NK-92 (cell line): Measurements from ENCODE around the gene TXNDC11.

Source experiments
- DNase-seq: peaks from one replicate; lab custom pipeline; 2025; ENCODE audit not compliant: unreplicated experiment; lab: John Stamatoyannopoulos, UW

The TXNDC11 gene

GRCh38 chr16:11721781-11722467, 20.7 kb downstream of the TXNDC11 start:
- no peak for DNase-seq

- DNase-seq: no peak
Observed at GRCh38 chr16:11719762-11720161, 22.9 kb downstream of the TXNDC11 start.

- no peak for DNase-seq
Observed at GRCh38 chr16:11719171-11719570, 23.5 kb downstream of the TXNDC11 start.

- no peak for DNase-seq
Observed at GRCh38 chr16:11717811-11718210, 24.8 kb downstream of the TXNDC11 start.

- DNase-seq: no peak
Observed at GRCh38 chr16:11716336-11716735, 26.3 kb downstream of the TXNDC11 start.

GRCh38 chr16:11715246-11715947, 27.3 kb downstream of the TXNDC11 start:
- no peak for DNase-seq

- no peak for DNase-seq
Observed at GRCh38 chr16:11712122-11712521, 30.5 kb downstream of the TXNDC11 start.

- DNase-seq: no peak
Observed at GRCh38 chr16:11711662-11712061, 31.0 kb downstream of the TXNDC11 start.

- DNase-seq: no peak
Observed at GRCh38 chr16:11708421-11708820, 34.2 kb downstream of the TXNDC11 start.

GRCh38 chr16:11707679-11708197, 34.9 kb downstream of the TXNDC11 start:
- DNase-seq: no peak

GRCh38 chr16:11706180-11706742, 36.4 kb downstream of the TXNDC11 start:
- no peak for DNase-seq

- DNase-seq: no peak
Observed at GRCh38 chr16:11705311-11706025, 37.2 kb downstream of the TXNDC11 start.

GRCh38 chr16:11700264-11701029, 42.2 kb downstream of the TXNDC11 start:
- DNase-seq: no peak

- no peak for DNase-seq
Observed at GRCh38 chr16:11699234-11699894, 43.3 kb downstream of the TXNDC11 start.

- DNase-seq: no peak
Observed at GRCh38 chr16:11698271-11698689, 44.4 kb downstream of the TXNDC11 start.

- no peak for DNase-seq
Observed at GRCh38 chr16:11697319-11697718, 45.3 kb downstream of the TXNDC11 start.

- no peak for DNase-seq
Observed at GRCh38 chr16:11696266-11697012, 46.2 kb downstream of the TXNDC11 start.

- DNase-seq: no peak
Observed at GRCh38 chr16:11692651-11693050, 50.0 kb downstream of the TXNDC11 start.

GRCh38 chr16:11692171-11692570, 50.5 kb downstream of the TXNDC11 start:
- DNase-seq: no peak
